NCI-H69 (cell line): ENCODE data around the gene OR56A3.
"Not testable (repeated sequence)": the region's sequence is repeated elsewhere in the genome, so short reads cannot be mapped to it uniquely, and the experiment has no call there.

Source experiments
- DNase-seq: peaks from one replicate; lab custom pipeline; 2025; lab: John Stamatoyannopoulos, UW

OR56A3 gene

GRCh38 chr11:5941951-5942350 is at the start of gene OR56A3:
OR56A3 (plus strand) TSS chr11:5942251; CDS start chr11:5947347, 5,096 bp downstream.
- no peak for DNase-seq

GRCh38 chr11:5892908-5893307 is 49.1 kb upstream of the OR56A3 start, which contains the start of gene OR52E5:
OR52E5 (plus strand) TSS chr11:5893208; CDS start chr11:5900777, 7,569 bp downstream.
- DNase-seq = no peak

GRCh38 chr11:5899534-5899933 is 42.5 kb upstream of the OR56A3 start:
- DNase-seq = no peak

- no peak for DNase-seq
Measured at GRCh38 chr11:5910540-5910939, 31.5 kb upstream of the OR56A3 start.

GRCh38 chr11:5922749-5923426 is 19.2 kb upstream of the OR56A3 start:
- DNase-seq = no peak

- DNase-seq = no peak
Measured at GRCh38 chr11:5923427-5923776, 18.6 kb upstream of the OR56A3 start.

GRCh38 chr11:5923794-5924193 is 18.3 kb upstream of the OR56A3 start:
- no peak for DNase-seq

- DNase-seq = no peak
Measured at GRCh38 chr11:5928271-5928670, 13.8 kb upstream of the OR56A3 start.

- no peak for DNase-seq
Measured at GRCh38 chr11:5928811-5929210, 13.2 kb upstream of the OR56A3 start.

- no peak for DNase-seq
Measured at GRCh38 chr11:5929571-5930368, 12.3 kb upstream of the OR56A3 start.

- DNase-seq = no peak
Measured at GRCh38 chr11:5930614-5931013, 11.4 kb upstream of the OR56A3 start.

GRCh38 chr11:5931061-5931460 is 11.0 kb upstream of the OR56A3 start:
- DNase-seq = no peak

- no peak for DNase-seq
Measured at GRCh38 chr11:5932671-5933070, 9.4 kb upstream of the OR56A3 start.

GRCh38 chr11:5933116-5933515 is 8.9 kb upstream of the OR56A3 start:
- no peak for DNase-seq

- no peak for DNase-seq
Measured at GRCh38 chr11:5937868-5938602, 4.0 kb upstream of the OR56A3 start.

- DNase-seq = no peak
Measured at GRCh38 chr11:5938603-5938965, 3.5 kb upstream of the OR56A3 start.

GRCh38 chr11:5940748-5941147 is 1.3 kb upstream of the OR56A3 start:
- no peak for DNase-seq

GRCh38 chr11:5955586-5955985 is 13.5 kb downstream of the OR56A3 start:
- no peak for DNase-seq

GRCh38 chr11:5960704-5961320 is 18.8 kb downstream of the OR56A3 start:
- not testable (repeated sequence) for DNase-seq

GRCh38 chr11:5966958-5967357 is 24.9 kb downstream of the OR56A3 start:
- no peak for DNase-seq

- DNase-seq = no peak
Measured at GRCh38 chr11:5967708-5968107, 25.7 kb downstream of the OR56A3 start.

GRCh38 chr11:5968394-5968793 is 26.3 kb downstream of the OR56A3 start, which contains the start of gene OR56A5:
OR56A5 (minus strand) TSS chr11:5968494; CDS start chr11:5968494, 0 bp downstream.
- no peak for DNase-seq
